GM12874 (cell line): ENCODE data around the gene RNASE11.

Source experiments
- TF ChIP-seq, protein P1 (sequence below): IDR thresholded peaks from 2 replicates; pipeline ENCODE4 v1.5.1; 2011; ENCODE audit warnings: low read depth, mild to moderate bottlenecking, control low read depth, low read length, moderate library complexity; ENCODE audit not compliant: insufficient read depth

Gene RNASE11

DNA sequence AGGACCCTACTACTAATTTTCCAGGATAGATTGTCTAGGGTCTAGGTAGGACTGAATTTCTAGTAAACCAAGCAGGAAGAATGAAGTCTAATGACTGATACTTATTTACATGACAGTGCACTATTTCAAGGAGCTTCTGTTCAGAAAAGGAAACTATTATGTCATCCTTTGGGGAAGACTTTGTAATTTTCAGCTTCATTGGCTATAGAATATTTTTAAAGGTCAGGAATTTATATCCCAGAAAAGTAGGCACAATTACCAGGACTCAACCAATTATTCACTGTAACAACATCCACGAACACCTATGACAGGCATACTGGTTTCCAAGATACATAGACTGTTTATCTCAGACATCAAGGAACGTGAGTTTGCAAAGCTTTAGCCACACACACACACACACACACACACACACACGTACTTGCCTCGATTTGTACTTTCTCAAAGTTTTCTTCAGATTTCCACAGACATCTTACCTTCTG lies 30.5 kb upstream of the RNASE11 start:
- TF ChIP-seq, protein P1, sequence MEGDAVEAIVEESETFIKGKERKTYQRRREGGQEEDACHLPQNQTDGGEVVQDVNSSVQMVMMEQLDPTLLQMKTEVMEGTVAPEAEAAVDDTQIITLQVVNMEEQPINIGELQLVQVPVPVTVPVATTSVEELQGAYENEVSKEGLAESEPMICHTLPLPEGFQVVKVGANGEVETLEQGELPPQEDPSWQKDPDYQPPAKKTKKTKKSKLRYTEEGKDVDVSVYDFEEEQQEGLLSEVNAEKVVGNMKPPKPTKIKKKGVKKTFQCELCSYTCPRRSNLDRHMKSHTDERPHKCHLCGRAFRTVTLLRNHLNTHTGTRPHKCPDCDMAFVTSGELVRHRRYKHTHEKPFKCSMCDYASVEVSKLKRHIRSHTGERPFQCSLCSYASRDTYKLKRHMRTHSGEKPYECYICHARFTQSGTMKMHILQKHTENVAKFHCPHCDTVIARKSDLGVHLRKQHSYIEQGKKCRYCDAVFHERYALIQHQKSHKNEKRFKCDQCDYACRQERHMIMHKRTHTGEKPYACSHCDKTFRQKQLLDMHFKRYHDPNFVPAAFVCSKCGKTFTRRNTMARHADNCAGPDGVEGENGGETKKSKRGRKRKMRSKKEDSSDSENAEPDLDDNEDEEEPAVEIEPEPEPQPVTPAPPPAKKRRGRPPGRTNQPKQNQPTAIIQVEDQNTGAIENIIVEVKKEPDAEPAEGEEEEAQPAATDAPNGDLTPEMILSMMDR: no peak

DNA sequence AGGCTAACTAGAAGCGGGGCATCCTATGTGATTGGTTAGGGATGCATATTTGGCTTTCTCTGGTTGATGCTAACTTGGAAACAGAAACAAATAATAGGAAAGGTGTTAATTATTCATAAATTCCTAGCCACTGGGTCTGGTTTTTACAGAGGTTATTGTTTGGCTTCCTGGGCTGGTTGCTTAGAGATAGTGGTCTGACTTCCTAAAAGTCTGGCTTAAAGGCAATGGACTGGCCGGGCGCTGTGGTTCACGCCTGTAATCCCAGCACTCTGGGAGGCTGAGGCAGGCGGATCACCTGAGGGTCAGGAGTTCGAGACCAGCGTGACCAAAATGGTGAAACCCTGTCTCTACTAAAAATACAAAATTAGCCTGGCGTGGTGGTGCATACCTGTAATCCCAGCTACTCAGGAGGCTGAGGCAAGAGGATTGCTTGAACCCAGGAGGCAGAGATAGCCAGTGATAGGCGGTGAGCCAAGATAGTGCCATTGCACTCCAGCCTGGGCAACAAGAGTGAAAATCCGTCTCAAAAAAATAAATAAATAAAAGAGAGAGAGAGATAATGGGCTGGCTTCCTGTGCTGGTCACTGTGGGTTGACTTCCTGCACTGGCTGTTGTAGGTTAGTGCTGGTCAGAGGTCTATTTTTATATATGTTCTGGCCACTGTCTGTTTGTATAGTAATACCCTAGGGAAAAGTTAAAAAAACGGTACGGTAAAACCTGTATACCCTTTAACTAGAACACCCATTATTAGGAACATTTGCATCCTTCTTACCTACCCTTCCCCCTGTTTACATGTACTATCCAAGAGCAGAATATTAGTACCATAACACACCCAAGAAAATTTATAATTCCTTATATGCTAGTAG lies 29.6 kb upstream of the RNASE11 start:
- TF ChIP-seq, protein P1: no peak

DNA sequence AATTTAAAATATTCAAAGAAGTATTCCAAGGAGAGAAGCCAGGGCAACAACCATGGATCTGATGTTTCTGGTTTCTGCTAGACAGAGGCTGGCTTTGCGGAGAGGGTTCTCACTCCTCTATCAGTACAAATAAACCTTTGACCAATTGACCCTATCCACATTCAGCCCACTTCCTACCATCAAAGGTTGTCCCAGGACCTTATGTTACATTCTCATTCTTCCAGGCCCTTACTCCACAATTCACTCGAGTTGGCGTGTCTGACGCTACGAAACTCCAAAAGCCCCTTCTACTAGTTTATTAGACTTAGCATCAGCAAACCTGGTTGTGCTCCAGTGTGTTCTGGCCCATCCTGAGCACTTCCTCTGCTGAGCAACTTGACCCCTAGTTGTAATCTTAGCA lies 28.2 kb upstream of the RNASE11 start:
- TF ChIP-seq, protein P1: no peak

DNA sequence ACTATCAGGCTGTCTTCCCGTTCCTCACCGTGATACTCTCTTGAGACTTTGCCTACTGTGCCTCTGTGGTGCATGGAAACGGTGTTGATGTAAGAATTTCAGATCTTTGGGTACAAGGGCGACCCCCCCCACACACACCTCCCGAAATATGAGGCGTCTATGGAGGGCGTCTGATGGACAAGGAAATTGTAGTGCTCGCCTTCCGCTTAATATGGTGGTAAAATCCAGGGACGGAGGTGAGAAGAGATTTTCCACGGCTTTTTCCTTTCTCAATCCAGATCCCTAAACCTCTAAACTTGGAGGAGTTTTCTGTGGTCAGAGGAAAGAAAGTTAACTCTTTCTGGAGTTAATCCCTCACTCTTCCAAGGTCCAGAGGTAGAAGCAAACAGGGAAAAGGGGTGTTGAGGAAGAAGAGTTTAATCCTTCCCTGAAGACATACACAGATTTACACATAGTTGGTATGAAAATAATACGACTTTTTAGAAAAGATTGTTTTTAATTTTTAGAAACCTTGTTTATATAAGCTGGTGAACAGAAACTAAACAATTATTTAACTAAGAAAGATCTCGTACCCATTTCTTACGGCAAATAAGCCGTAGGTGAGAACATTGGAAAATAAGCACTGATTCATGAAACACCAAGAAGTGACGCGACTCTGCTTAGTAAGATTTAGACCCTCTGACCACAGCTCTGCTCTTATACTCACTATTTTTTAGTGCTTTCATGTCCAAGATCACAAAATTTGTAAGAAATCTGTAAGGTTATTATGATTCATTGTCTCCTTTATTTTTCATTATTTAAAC lies 26.4 kb upstream of the RNASE11 start:
- TF ChIP-seq, protein P1: no peak

DNA sequence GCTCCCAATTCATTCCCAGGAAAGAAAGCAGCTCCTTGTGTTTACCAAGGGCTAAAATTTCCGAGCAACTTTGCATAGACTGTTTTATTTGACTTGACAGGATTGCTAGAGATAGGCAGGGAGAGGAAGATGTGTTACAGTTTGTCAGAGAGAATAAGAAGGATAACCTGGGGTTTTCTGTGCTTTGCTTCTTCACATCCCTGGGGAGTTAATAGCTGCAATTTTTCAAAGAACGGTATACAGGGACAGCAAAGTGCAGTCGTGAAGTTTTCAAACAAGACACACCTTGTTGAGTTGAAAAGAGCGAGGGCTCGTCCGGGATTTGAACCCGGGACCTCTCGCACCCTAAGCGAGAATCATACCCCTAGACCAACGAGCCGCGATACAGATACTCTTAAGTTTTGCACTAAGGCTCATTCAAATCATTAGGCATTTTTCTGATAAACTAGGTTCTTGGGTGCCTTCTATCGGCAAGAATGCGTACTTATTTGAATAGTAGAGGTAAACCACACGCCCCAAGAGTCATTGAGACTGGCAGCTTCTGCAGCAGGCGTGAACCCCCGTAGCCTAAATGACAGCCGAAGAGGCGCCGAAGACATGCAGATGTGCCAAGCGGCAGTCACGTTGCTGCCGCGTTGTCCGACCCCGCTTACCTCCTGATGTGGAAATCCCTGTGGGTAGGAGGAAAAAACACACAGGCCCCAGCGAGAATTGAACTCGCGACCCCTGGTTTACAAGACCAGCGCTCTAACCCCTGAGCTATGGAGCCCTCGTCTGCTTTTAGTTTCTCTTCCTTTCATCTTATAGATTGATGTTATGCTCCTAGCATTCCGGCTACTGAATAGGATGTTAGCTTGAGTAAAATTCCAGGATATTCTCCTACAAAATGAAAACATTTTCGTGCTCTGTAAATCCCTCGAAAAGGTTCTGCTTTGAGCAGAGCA lies 25.6 kb upstream of the RNASE11 start:
- TF ChIP-seq, protein P1: peak; percentile 43

DNA sequence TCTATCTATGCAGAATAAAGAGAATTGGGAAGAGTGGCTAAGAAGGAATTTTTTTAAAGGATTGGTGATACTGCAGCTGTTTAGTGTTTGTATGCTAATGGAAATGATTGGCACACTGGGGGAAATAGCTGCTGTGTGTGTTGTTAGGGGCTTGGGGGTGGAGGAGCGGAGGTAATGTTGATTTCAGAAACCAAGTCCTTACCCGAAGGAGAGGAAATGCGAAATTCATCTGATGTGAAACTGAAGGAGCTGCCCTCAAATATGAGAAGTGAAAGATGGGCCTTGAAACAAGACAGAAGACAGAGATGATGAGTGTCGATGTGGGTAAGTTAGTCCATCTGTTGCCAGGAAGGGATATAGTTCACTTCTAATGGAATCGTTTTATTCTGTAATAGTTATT lies 24.6 kb upstream of the RNASE11 start:
- TF ChIP-seq, protein P1: no peak
